HG03457 (cell line): ENCODE data around the gene TMEM163.

Experiments
- ATAC-seq: cut with Tn5 transposase; IDR thresholded peaks from one replicate; pipeline ENCODE4 v1.9.1; 2021; ENCODE audit warnings: moderate number of reproducible peaks; ENCODE audit not compliant: unreplicated experiment

Gene TMEM163

DNA sequence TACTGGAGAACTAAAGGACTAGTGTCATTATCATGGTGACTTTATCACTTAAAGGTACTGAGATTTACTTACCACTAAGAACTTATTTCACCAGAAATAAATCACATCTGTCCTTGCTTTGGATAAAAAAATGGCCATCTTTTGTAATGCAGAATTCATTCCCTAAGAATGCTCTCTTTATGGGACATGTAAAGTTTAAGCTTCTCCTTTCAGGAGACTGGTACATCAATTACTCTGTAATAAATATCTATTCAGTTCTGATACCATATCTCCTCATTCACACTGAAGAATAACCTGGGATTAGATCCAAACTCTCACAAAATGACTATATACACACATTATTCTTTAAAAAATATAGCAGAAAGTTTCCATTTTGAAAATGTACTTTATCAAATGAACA is 24.4 kb downstream of the TMEM163 start:
- ATAC-seq: no peak

DNA sequence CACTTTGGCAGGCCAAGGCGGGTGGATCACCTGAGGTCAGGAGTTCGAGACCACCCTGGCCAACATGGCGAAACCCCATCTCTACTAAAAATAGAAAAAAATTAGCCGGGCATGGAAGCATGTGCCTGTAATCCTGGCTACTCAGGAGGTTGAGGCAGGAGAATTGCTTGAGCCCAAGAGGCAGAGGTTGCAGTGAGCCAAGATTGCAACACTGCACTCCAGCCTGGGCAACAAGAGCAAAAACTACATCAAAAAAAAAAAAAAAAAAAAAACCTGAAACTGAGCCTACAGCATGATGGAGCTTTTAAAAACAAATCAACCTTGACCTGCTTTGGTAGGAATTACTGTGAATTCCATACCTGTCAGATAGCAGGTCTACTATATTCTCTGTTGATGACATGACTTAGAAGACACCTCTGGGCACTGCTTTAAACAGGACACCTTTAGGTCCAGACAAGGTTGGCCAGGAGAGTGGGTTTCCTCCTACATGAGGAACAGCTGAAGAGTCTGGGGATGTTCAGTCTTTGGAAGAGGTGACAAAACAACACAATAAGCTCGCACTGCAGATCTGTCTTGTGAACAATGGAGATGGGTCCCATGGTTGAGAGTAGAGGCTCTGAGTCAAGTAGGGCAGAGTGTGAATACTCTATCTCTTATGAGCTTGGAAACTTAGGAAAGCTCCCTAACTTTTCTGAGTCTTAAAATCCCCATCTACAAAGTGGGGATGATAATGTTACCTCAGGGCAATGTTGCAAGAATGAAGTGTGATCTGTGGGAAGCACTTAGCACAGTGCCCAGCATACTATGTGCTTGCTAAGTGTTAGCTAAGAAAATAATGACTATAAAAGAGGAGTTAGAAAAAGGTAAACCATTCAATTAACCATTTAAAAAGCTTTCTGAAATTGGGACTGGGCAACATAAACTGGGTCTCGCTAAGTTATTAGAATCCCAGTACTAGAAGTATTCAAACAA is 25.2 kb downstream of the TMEM163 start:
- ATAC-seq: no peak

DNA sequence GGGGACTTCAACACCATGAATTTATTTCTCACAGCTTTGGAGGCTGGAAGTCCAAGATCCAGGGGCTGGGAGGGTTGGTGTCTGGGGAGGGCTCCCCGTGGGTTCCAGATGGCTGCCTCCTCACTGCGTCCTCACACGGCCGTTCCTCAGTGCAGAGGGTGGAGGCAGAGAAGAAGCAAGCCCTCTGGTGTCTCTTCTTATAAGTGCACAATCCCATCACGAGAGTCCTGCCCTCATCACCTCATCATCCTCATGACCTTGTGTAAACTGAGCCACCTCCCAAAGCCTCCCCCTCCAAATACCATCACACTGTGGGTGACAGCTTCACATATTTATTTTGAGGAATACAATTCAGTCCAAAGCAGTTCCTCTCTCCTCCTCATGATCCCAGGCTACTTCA is 26.3 kb downstream of the TMEM163 start:
- ATAC-seq: no peak

GRCh38 chr2:134690629-134691215 is 28.1 kb downstream of the TMEM163 start:
- ATAC-seq: no peak

- no peak for ATAC-seq
Measured at GRCh38 chr2:134689315-134689714, 29.5 kb downstream of the TMEM163 start.

DNA sequence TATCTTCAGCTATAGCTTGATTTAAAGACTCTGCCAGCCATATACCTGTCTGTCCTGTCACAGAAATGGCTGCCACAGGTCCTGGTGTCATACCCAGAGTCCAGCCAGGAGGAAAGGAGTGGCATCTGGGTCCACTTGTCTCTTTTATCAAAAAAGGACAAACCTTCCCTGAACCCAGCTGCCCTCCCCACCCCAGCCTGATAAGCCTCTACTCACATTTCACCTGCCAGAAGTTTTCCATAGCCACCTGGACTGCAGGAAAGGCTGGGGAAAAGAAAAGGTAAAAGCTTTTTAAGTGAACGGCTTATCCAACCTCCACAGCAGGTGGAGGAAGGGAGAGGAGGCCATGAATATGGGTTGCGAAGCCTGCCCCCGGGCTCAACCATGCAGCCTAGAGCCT is 32.8 kb downstream of the TMEM163 start:
- no peak for ATAC-seq

DNA sequence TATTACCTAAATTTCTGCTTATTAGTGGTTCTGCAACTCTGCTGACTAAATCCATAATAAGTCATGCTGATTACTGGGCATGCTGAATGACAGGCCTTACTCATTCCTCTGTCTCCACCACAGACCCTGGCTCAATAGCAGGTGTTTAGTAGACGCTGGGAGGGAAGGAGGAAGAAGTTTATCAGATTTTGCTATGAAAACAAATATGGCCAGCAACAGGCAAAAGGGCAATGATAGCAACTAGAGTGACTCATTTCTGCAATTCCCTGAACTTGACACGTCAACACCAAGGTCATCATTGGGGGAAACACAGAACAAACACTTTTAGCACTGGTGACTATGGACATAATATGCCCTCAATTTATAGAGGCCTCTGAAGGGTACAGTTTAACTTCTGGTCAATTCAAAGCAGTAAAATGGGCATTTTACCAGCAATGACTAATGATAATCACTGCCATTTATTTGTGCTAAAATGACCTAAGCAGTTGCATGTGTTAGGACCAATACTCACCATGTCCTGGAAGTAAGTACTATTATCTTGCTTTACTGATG is 35.2 kb downstream of the TMEM163 start:
- ATAC-seq: peak; percentile 82

- no peak for ATAC-seq
Measured at GRCh38 chr2:134682726-134683125, 36.1 kb downstream of the TMEM163 start.

DNA sequence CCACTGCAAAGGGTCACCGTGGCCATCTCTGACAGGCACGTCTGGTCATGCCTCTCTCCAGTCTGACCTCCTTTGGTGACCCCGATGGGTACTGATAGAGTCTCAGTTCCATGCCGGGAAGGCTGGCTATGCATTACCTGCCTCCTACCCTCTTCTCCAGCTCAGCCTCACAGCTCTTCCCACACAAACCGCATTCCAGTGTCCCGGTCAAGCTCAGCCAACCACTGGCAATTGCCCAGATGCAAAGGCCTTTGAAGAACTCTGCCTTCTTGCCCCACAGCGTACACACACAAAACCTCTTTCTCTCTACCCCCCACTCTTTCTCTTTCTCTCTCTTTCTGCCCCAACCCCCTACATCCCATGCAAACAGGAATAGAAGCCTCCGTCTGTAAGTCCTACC is 37.6 kb downstream of the TMEM163 start:
- no peak for ATAC-seq

GRCh38 chr2:134679745-134680144 is 39.1 kb downstream of the TMEM163 start:
- no peak for ATAC-seq

DNA sequence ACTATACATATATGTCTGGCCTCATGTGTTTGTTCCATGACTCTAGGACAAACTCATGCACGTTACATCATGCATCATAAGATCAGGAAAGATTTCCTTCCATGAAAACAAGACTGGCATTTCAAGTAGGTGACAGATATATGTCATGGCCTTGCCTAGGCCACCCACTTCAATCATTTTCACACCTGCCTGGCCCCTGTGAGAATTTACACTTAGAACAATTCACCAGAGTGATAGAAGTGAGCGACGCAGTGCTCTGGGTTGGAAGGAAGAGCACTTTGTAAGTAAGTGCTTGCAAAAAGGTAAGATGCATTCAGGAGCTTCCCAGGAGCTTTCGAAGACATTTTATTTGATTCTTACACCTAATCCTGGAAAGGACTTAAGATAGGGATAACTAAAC is 39.5 kb downstream of the TMEM163 start:
- no peak for ATAC-seq

- ATAC-seq: no peak
Measured at GRCh38 chr2:134677856-134678756, 40.7 kb downstream of the TMEM163 start.

DNA sequence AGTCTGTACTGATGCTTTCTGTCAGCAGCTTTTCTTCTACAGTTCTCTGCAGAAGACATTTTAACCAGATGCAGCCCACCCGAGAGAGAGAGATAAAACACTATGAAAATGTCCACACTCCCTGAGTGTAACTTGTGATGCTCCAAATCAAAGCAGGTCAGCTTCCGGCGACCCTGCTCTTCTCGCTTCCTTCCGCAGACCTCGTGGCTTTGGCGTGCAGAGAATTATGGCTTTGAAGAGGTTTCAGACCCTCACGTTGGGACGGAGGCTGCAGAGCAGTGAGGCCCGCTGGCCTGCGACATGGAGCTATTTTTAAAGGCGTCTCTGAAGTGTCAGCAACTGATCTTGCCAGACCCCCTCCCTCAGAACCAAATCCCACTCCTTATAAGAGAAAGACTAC is 41.8 kb downstream of the TMEM163 start:
- no peak for ATAC-seq

DNA sequence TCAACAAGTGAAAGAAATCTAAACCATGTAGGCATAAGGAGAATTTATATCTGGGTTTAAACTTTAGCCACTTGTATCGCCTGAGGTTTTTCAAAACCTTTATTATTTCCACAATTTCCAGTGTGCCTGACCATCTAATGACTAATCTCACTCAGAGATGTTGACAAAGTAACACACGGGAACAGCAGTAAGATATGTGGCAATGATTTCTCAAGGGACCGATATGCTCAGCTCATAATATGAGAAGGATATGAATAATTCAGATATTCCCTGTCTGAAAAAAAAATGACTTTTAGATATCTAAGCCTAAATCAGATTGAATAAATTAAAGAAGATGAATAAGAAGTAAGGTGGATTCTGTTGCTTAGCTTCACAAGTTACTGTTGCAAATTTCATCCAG is 43.5 kb downstream of the TMEM163 start:
- no peak for ATAC-seq

DNA sequence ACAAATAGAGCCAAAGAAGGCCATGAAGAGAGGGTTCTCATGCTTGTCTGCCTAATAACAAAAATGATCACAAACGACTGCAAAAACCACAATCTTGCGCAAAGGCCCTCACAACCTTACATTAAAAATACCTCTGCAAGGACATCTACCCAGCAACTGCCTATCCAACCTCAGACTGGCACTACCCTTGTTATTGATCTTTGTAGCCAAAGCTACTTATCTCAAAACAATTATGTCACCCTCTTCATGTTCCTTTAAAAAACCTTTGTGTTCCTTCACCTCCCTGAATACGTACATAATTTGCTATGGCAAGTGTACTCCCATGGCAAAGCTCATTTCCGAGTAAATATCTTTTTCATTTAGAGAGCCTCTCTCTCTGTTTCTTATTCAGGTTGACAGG is 44.1 kb downstream of the TMEM163 start:
- no peak for ATAC-seq

GRCh38 chr2:134671513-134671912 is 47.3 kb downstream of the TMEM163 start:
- no peak for ATAC-seq

- no peak for ATAC-seq
Measured at GRCh38 chr2:134670955-134671354, 47.8 kb downstream of the TMEM163 start.

DNA sequence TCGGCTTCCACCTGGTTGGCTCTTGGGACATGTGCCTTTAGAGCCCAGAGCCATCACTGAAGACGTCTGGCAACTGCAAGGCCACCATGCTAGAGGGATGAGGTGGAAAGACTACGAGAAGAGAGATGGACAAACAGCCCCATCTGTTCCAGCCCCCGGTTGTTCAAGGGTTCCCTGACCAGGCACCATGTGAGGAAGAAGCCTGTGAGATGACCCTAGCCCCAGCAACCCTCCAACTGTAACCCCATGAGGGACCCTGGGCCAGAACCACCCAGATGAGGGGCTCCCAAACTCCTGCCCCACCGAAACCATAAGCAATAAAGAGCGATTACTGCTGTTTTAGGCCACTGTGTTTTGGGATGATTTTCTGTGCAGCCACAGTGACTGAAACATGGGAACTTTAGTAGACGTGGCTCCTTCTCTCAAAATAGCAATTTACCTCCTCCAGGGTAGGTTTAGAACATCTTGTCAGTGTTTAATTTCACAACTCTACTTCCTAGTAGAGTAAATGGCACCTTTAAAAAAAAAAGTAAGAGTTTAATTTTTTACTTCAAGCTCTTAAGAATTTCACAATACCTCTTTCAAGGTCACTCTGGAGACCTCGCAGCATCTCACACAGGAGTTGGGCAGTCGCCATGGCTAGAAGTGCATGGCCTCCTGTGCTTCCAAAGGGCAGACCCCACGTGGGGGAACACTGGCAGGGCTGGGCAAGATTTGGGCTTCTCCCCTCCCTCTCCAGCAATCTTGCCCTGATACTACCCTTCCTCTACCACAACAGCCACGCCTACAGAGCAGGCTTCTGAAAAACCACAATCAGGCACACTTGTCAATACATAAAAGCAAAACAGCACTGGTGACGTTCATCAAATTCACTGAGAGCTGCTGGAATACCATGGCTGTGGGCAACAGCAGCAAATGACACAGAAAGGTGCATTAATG is 48.8 kb downstream of the TMEM163 start:
- ATAC-seq: no peak

- no peak for ATAC-seq
Measured at GRCh38 chr2:134668821-134669220, 50.0 kb downstream of the TMEM163 start.

DNA sequence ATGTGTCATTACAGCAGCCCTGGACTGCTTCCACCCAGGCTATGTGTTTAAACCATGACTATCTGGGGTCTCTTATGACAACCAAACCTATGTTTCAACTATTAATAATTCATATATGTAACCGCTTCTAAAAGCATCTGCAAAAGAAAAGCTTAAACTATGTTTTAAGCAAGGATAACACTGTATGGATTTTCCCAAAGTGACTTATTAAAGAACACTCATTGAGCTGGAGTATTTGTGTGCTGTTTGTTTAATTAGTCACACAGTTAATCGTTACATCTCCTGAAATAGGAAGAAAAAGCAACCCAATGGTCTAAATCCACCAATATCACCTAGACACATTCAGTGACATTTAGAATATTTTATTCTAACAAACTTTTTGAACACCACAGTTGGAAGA is 51.3 kb downstream of the TMEM163 start:
- ATAC-seq: no peak
